ENCODE data around the gene PZP. TPM values are rescaled to one million over a fixed set of nuclear protein-coding genes. Genes with fewer than 3 reads are reported as not detected.

The PZP gene
- total RNA-seq, 4 donors from 2014 or later: not detected

- 69 to 77% methylated on average over 5 of the region's 5 CpGs for WGBS, 2 donors
- H3K27me3 ChIP-seq: no peaks in the 10 kb centered on the region
- TF ChIP-seq POLR2A (IDR thresholded peaks at IDR 0.05): no peak
- no peak overlapping the region for H3K27ac ChIP-seq
- no peaks in the 10 kb centered on the region for H3K36me3 ChIP-seq
- no peaks in the 10 kb centered on the region for H3K9me3 ChIP-seq
- intact Hi-C loops (cut with DNase I): no loop called here
- no peak overlapping the region for H3K4me3 ChIP-seq (replicated peaks in 1 of 3)
- H3K4me1 ChIP-seq: no peaks in the 10 kb centered on the region
- no peak for DNase-seq
Measured at GRCh38 chr12:9163392-9163791, 44.8 kb downstream of the PZP start.

- no peaks in the 10 kb centered on the region for H3K4me1 ChIP-seq
- no peaks in the 10 kb centered on the region for H3K9me3 ChIP-seq
- H3K4me3 ChIP-seq (replicated peaks in 1 of 3): no peak overlapping the region
- intact Hi-C loops (cut with DNase I): no loop called here
- TF ChIP-seq POLR2A (IDR thresholded peaks at IDR 0.05) (no peak), CTCF (IDR thresholded peaks at IDR 0.05) (no peak)
- WGBS, 2 donors: 79 to 87% methylated on average over 4 of the region's 4 CpGs
- H3K27me3 ChIP-seq: no peaks in the 10 kb centered on the region
- H3K27ac ChIP-seq: no peak overlapping the region
- no peaks in the 10 kb centered on the region for H3K36me3 ChIP-seq
- no peak for DNase-seq
Measured at GRCh38 chr12:9156119-9156518, 52.1 kb downstream of the PZP start.

GRCh38 chr12:9149372-9149771, 58.8 kb downstream of the PZP start:
- Histone ChIP-seq H3K4me1 (no peaks in the 10 kb centered on the region), H3K4me3 (replicated peaks in 1 of 3) (no peak overlapping the region), H3K36me3 (no peaks in the 10 kb centered on the region), H3K27ac (no peak overlapping the region), H3K9me3 (no peaks in the 10 kb centered on the region), H3K27me3 (no peaks in the 10 kb centered on the region)
- TF ChIP-seq CTCF (IDR thresholded peaks at IDR 0.05): no peak
- no peak for TF ChIP-seq POLR2A (IDR thresholded peaks at IDR 0.05)
- intact Hi-C loops (cut with DNase I): no loop called here
- WGBS, 2 donors: 67 to 71% methylated on average over 6 of the region's 6 CpGs
- no peak for DNase-seq

GRCh38 chr12:9148926-9149325, 59.3 kb downstream of the PZP start:
- DNase-seq: no peak
- H3K4me1 ChIP-seq: no peaks in the 10 kb centered on the region
- intact Hi-C loops (cut with DNase I): no loop called here
- TF ChIP-seq CTCF (IDR thresholded peaks at IDR 0.05): no peak
- no peak for TF ChIP-seq POLR2A (IDR thresholded peaks at IDR 0.05)
- H3K27ac ChIP-seq: no peak overlapping the region
- WGBS, 2 donors: 71 to 83% methylated on average over 2 of the region's 2 CpGs
- no peaks in the 10 kb centered on the region for H3K9me3 ChIP-seq
- H3K4me3 ChIP-seq (replicated peaks in 1 of 3): no peak overlapping the region
- no peaks in the 10 kb centered on the region for H3K36me3 ChIP-seq
- no peaks in the 10 kb centered on the region for H3K27me3 ChIP-seq

- intact Hi-C loops (cut with DNase I): no loop called here
- H3K27ac ChIP-seq: no peak overlapping the region
- no peaks in the 10 kb centered on the region for H3K36me3 ChIP-seq
- no peaks in the 10 kb centered on the region for H3K27me3 ChIP-seq
- H3K4me3 ChIP-seq (replicated peaks in 1 of 3): no peak overlapping the region
- no peaks in the 10 kb centered on the region for H3K9me3 ChIP-seq
- TF ChIP-seq CTCF (IDR thresholded peaks at IDR 0.05) (no peak), POLR2A (IDR thresholded peaks at IDR 0.05) (no peak)
- DNase-seq: no peak
- WGBS, 2 donors: 90 to 95% methylated on average over 2 of the region's 2 CpGs
- H3K4me1 ChIP-seq: no peaks in the 10 kb centered on the region
Measured at GRCh38 chr12:9147461-9147860, 60.7 kb downstream of the PZP start.

- no peak overlapping the region for H3K27ac ChIP-seq
- no peak overlapping the region for H3K4me3 ChIP-seq (replicated peaks in 1 of 3)
- H3K36me3 ChIP-seq: no peaks in the 10 kb centered on the region
- intact Hi-C loops (cut with DNase I): no loop called here
- H3K9me3 ChIP-seq: no peaks in the 10 kb centered on the region
- WGBS, 2 donors: 72 to 75% methylated on average over 4 of the region's 4 CpGs
- TF ChIP-seq CTCF (IDR thresholded peaks at IDR 0.05) (no peak), POLR2A (IDR thresholded peaks at IDR 0.05) (no peak)
- no peaks in the 10 kb centered on the region for H3K27me3 ChIP-seq
- H3K4me1 ChIP-seq: no peaks in the 10 kb centered on the region
- no peak for DNase-seq
Measured at GRCh38 chr12:9144730-9145106, 63.5 kb downstream of the PZP start.
